ENCODE results near the gene NUDT5. TPM values are rescaled to one million over a fixed set of nuclear protein-coding genes. Genes with fewer than 3 reads are reported as not detected.

Gene NUDT5
- total and polyA plus RNA-seq, 2 of the 13 experiments (the other 11 are each of a cell fraction or from before 2014, with no cell fraction given): 79.6 to 134 TPM

- TF ChIP-seq TCF12 (IDR thresholded peaks at IDR 0.05): no peak
- TF ChIP-seq TCF12 (CRISPR knock-in tag; IDR thresholded peaks at IDR 0.05): peak; percentile 71; the same call in 1 of the 2 replicates
- TF ChIP-seq ZNF614 (CRISPR knock-in tag; IDR thresholded peaks at IDR 0.05; ENCODE audit: borderline replicate concordance): peak; percentile 22; the same call in 1 of the 2 replicates
- peak; percentile 19; the same call in 1 of the 2 replicates for TF ChIP-seq MNT (IDR thresholded peaks at IDR 0.05)
- no peak for TF ChIP-seq PAWR (CRISPR knock-in tag; IDR thresholded peaks at IDR 0.05; ENCODE audit: borderline replicate concordance)
- 0 out of 2 replicates have a peak, but pooled peaks have one; percentile 26 for TF ChIP-seq ZNF136 (CRISPR knock-in tag; IDR thresholded peaks at IDR 0.05; ENCODE audit: low read depth)
- TF ChIP-seq MAFK (conservative IDR thresholded peaks at IDR 0.05 in 1 of 2, IDR thresholded peaks at IDR 0.05 in 1 of 2; ENCODE audit: low read length in 2 of 2): no peak
- no peak for TF ChIP-seq ATF1 (CRISPR knock-in tag; IDR thresholded peaks at IDR 0.05)
- TF ChIP-seq CBX2 (IDR thresholded peaks at IDR 0.05; ENCODE audit: low read depth, low read length): no peak
- TF ChIP-seq CBX2 (CRISPR knock-in tag; IDR thresholded peaks at IDR 0.05; ENCODE audit: low read depth): no peak
- TF ChIP-seq ZBED4 (CRISPR knock-in tag; IDR thresholded peaks at IDR 0.05; ENCODE audit: borderline replicate concordance): no peak
- no peak; the same call in 1 of the 2 replicates for TF ChIP-seq POLR2AphosphoS5 (IDR thresholded peaks at IDR 0.05; ENCODE audit: low read depth, low read length)
- TF ChIP-seq ZSCAN20 (CRISPR knock-in tag; IDR thresholded peaks at IDR 0.05; ENCODE audit: borderline replicate concordance): no peak
- TF ChIP-seq NFE2L2 (IDR thresholded peaks at IDR 0.05; ENCODE audit: low read length): no peak
- no peak for TF ChIP-seq JUND (CRISPR knock-in tag; IDR thresholded peaks at IDR 0.05)
- peak; percentile 6; the same call in 1 of the 2 replicates for TF ChIP-seq ZNF142 (CRISPR knock-in tag; IDR thresholded peaks at IDR 0.05)
Measured at GRCh38 chr10:12195603-12196506, at the start of gene NUDT5, which contains the start of gene CDC123 (continued).

Data from HepG2 (cell line).